Neuronal stem cell (in vitro differentiated cells): ENCODE data around the gene ITM2B.
"Not testable (repeated sequence)": the region's sequence is repeated elsewhere in the genome, so short reads cannot be mapped to it uniquely, and the experiment has no call there.

Source experiments
- DNase-seq: peaks from one replicate; pipeline ENCODE4 v3.0.0-alpha.2; 2013; ENCODE audit warnings: low spot score
- H2AFZ ChIP-seq: one replicate; pipeline ENCODE4 v1.6.1; 2013; ENCODE audit warnings: mild to moderate bottlenecking, low read length, inconsistent platforms
- H2AK5ac ChIP-seq: 2 replicates; pipeline ENCODE4 v1.6.1; 2013; ENCODE audit warnings: low read depth, mild to moderate bottlenecking, inconsistent platforms, low read length, moderate library complexity, mixed read lengths
- H2BK120ac ChIP-seq: 2 replicates; pipeline ENCODE4 v1.6.1; 2013; ENCODE audit warnings: low read depth, mild to moderate bottlenecking, inconsistent platforms, low read length, moderate library complexity, mixed read lengths
- H2BK12ac ChIP-seq: one replicate; pipeline ENCODE4 v1.6.1; 2013; ENCODE audit warnings: low read length, inconsistent platforms
- H2BK15ac ChIP-seq: 2 replicates; pipeline ENCODE4 v1.6.1; 2013; ENCODE audit warnings: mild to moderate bottlenecking, low read length, inconsistent platforms, mixed read lengths
- H2BK5ac ChIP-seq: one replicate; pipeline ENCODE4 v1.6.1; 2013; ENCODE audit warnings: inconsistent platforms, mild to moderate bottlenecking, low read length, moderate library complexity
- H3K14ac ChIP-seq: one replicate; pipeline ENCODE4 v1.6.1; 2013; ENCODE audit warnings: low read length, inconsistent platforms
- H3K18ac ChIP-seq: 2 replicates; pipeline ENCODE4 v1.6.1; 2013; ENCODE audit warnings: low read length, inconsistent platforms
- H3K23ac ChIP-seq: 2 replicates; pipeline ENCODE4 v1.6.1; 2013; ENCODE audit warnings: low read depth, mild to moderate bottlenecking, mixed read lengths, low read length, inconsistent platforms; ENCODE audit not compliant: poor library complexity
- H3K27ac ChIP-seq: replicated peaks from 3 replicates; pipeline ENCODE4 v1.5.1; 2013; ENCODE audit warnings: low read length, inconsistent platforms
- H3K27me3 ChIP-seq, 3 experiments: 2 replicates each; pipeline ENCODE4 v1.6.1; 2013; ENCODE audit warnings: low read length in 3 of 3, mild to moderate bottlenecking in 2 of 3, inconsistent platforms in 1 of 3, low read depth in 1 of 3, mixed read lengths in 1 of 3, moderate library complexity in 1 of 3; ENCODE audit not compliant: control insufficient read depth in 3 of 3, insufficient read depth in 3 of 3
- H3K36me3 ChIP-seq, 2 donors: replicated peaks in 1 of 2; 2 replicates each; pipeline ENCODE4 v1.6.1; 2013; ENCODE audit warnings: low read length in 2 of 2; ENCODE audit not compliant: control insufficient read depth in 2 of 2, insufficient read depth in 2 of 2
- H3K4ac ChIP-seq: 2 replicates; pipeline ENCODE4 v1.6.1; 2013; ENCODE audit warnings: inconsistent platforms, mild to moderate bottlenecking, low read length, moderate library complexity
- H3K4me1 ChIP-seq, 2 donors: 1 replicate in 1 of 2; 2 replicates in 1 of 2; pipeline ENCODE4 v1.6.1; 2013; ENCODE audit warnings: low read length in 2 of 2, low read depth in 1 of 2; ENCODE audit not compliant: control insufficient read depth in 2 of 2, insufficient read depth in 1 of 2
- H3K4me2 ChIP-seq: one replicate; pipeline ENCODE4 v1.6.1; 2013; ENCODE audit warnings: mild to moderate bottlenecking, low read length, inconsistent platforms; ENCODE audit not compliant: insufficient read depth, poor library complexity, severe bottlenecking
- H3K4me3 ChIP-seq, 2 donors: 2 replicates each; pipeline ENCODE4 v1.5.1; 2013; ENCODE audit warnings: low read length in 2 of 2, mild to moderate bottlenecking in 2 of 2, inconsistent platforms in 1 of 2, moderate library complexity in 1 of 2
- H3K79me1 ChIP-seq: one replicate; pipeline ENCODE4 v1.6.1; 2013; ENCODE audit warnings: low read depth, mild to moderate bottlenecking, inconsistent platforms, low read length, moderate library complexity
- H3K9ac ChIP-seq: one replicate; pipeline ENCODE4 v1.6.1; 2013; ENCODE audit warnings: mild to moderate bottlenecking, low read depth, low read length, inconsistent platforms; ENCODE audit not compliant: poor library complexity
- H3K9me3 ChIP-seq, 2 donors: replicated peaks in 1 of 2; 2 replicates each; pipeline versions ENCODE3 to v1.6.1; 2013; ENCODE audit warnings: low read length in 2 of 2, mild to moderate bottlenecking in 2 of 2, inconsistent platforms in 1 of 2, low read depth in 1 of 2, mixed read lengths in 1 of 2, moderate library complexity in 1 of 2; ENCODE audit not compliant: control insufficient read depth in 2 of 2, insufficient read depth in 1 of 2
- H4K8ac ChIP-seq: one replicate; pipeline ENCODE4 v1.6.1; 2013; ENCODE audit warnings: low read depth, mild to moderate bottlenecking, inconsistent platforms, low read length, moderate library complexity
- H4K91ac ChIP-seq: one replicate; pipeline ENCODE4 v1.6.1; 2013; ENCODE audit warnings: low read length, low read depth, mild to moderate bottlenecking, inconsistent platforms; ENCODE audit not compliant: poor library complexity
- WGBS, 2 donors: extraction: QIAGEN DNeasy Blood & Tissue Kit; methylation state at CpG; one replicate each; pipeline ENCODE4 v1.1.7; 2013; ENCODE audit warnings: missing lambda C conversion rate in 2 of 2, mixed read lengths in 1 of 2; ENCODE audit not compliant: insufficient read length in 2 of 2, insufficient replicate concordance in 1 of 2; ENCODE audit errors: extremely low coverage in 2 of 2; 5-methylcytosine and 5-hydroxymethylcytosine counted together

ITM2B gene

DNA sequence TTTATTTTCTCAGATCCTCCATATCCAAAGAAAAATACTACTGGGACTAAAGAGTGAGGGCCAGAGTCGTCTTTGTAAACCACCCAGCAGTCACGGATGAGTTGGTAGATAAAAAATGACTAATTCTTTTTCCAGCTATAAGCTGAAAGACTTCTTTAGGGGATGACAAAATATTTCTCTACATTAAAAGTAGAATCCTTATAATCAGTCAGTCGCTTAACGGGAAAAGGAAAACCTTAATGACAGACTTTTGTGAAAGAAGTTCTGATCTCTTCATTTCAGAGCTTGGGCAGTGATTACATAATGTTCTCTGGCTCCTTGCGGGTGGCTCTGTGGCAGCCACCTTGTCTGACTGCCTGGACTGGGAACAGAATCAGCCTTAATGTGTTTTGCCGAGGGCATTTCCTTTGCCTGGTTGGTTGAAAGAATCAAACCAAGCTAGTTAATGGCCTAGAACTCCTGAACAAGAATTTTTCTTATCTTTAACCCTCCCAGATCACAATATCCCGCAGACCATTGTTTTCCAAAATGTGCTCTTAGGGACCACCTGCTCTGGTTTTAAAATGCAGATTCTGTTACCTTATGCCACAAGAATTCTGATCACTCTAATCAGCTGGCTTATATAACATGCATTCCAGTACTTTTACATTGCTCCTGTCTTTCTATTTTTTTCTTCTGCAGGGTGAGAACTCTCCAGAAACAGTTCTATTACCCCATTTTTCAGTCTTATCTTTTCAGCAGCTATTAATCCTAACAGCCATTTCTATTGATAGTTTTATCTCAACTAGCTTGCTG is 2.5 kb downstream of the ITM2B start:
- Histone ChIP-seq H2BK12ac (no peak overlapping the region), H3K27me3 (no peaks in the 10 kb centered on the region), H3K4me3 (peak overlapping the region in 1 of 2 donors; percentile 95), H3K4me1 (peaks cover 4 to 30% of the 10 kb centered on the region in 2 donors), H3K14ac (no peak overlapping the region), H3K27ac (no peak overlapping the region), H3K4ac (no peak overlapping the region), H3K79me1 (no peaks in the 10 kb centered on the region), H2AK5ac (no peak overlapping the region), H3K9me3 (no peaks in the 10 kb centered on the region), H3K18ac (no peak overlapping the region), H4K8ac (no peak overlapping the region), H3K9ac (no peak overlapping the region), H3K23ac (no peak overlapping the region), H2AFZ (no peak overlapping the region), H2BK15ac (no peak overlapping the region), H4K91ac (no peak overlapping the region), H3K36me3 (peaks cover 0 to 16% of the 10 kb centered on the region in 2 donors), H2BK120ac (no peak overlapping the region), H2BK5ac (no peak overlapping the region), H3K4me2 (no peak overlapping the region)
- no peak for DNase-seq
- WGBS, 2 donors = no CpG with 5 or more reads among the region's 7 CpGs

DNA sequence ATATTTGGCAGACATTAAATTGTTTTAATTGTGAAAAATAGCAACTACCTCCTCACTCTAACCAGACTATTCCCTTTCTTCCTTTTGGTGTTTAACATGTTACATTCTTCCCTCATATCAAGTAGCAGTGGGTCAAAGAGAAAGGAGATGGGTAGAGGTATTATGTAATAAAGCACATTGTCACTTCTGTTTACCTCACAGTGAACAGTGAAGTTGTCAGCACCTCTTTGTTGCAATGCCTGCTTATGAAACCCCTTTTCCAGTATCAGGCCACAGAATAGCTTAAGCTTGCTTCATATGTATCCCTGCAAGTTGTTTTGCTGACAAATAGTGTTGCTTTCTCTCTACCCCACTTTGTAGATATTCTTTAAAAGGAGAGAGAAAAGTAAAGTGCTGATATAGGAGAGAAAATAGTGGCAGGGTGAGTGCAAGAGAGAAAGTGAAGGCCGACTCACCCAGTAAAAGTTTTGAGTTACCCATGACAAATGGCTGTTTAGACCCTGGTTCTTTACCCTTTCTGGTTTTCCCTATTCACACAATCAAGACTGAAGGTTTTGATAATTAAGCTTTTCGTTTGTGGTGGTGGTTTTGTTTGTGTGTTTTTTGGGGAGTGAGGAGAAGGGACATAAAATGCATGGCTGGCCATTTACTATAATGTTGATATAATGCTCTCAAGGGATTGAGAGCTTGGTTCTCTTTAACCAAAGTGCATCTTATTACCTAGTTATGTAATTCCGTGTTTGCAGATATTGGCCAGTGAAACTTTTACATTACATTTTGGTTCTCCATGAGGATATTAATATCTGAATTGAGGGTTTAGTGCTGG is 3.7 kb downstream of the ITM2B start:
- Histone ChIP-seq H3K4me1 (peaks cover 4 to 30% of the 10 kb centered on the region in 2 donors), H2AK5ac (no peak overlapping the region), H2BK5ac (no peak overlapping the region), H3K18ac (no peak overlapping the region), H3K27ac (no peak overlapping the region), H4K91ac (no peak overlapping the region), H2BK15ac (no peak overlapping the region), H3K4ac (no peak overlapping the region), H4K8ac (no peak overlapping the region), H3K36me3 (peaks cover 0 to 20% of the 10 kb centered on the region in 2 donors), H3K23ac (no peak overlapping the region), H3K4me3 (no peak overlapping the region), H2BK12ac (no peak overlapping the region), H2AFZ (no peak overlapping the region), H3K9ac (no peak overlapping the region), H3K9me3 (no peaks in the 10 kb centered on the region), H3K27me3 (no peaks in the 10 kb centered on the region), H3K79me1 (no peaks in the 10 kb centered on the region), H3K14ac (no peak overlapping the region), H2BK120ac (no peak overlapping the region), H3K4me2 (no peak overlapping the region)
- no peak for DNase-seq
- WGBS, 2 donors = 100% methylated on average over 1 of the region's 3 CpGs; no CpG with 5 or more reads in 1 of the 2 donors

- H3K27ac ChIP-seq, H2AFZ ChIP-seq, DNase-seq, H4K8ac ChIP-seq, H2BK120ac ChIP-seq, H3K9me3 ChIP-seq, H3K18ac ChIP-seq, H4K91ac ChIP-seq, H3K27me3 ChIP-seq, H3K4me2 ChIP-seq, H2AK5ac ChIP-seq, H3K14ac ChIP-seq, H3K4me3 ChIP-seq, H2BK5ac ChIP-seq, H2BK15ac ChIP-seq, H3K79me1 ChIP-seq, H2BK12ac ChIP-seq, H3K23ac ChIP-seq, H3K9ac ChIP-seq, H3K4ac ChIP-seq: not testable (repeated sequence)
- Histone ChIP-seq H3K4me1 (peaks cover 4 to 30% of the 10 kb centered on the region in 2 donors), H3K36me3 (peaks cover 0 to 33% of the 10 kb centered on the region in 2 donors)
- no CpG with 5 or more reads among the region's 6 CpGs for WGBS, 2 donors
Measured at GRCh38 chr13:48239369-48239768, 6.4 kb downstream of the ITM2B start.

GRCh38 chr13:48241651-48242050 is 8.6 kb downstream of the ITM2B start:
- Histone ChIP-seq H3K4me2 (no peak overlapping the region), H3K9ac (no peak overlapping the region), H3K27me3 (no peaks in the 10 kb centered on the region), H2AK5ac (no peak overlapping the region), H3K18ac (no peak overlapping the region), H3K4me1 (peaks cover under 1 to 10% of the 10 kb centered on the region in 2 donors), H2BK15ac (no peak overlapping the region), H3K23ac (no peak overlapping the region), H2BK5ac (no peak overlapping the region), H3K9me3 (no peaks in the 10 kb centered on the region), H4K91ac (no peak overlapping the region), H3K4me3 (no peak overlapping the region), H2BK120ac (no peak overlapping the region), H3K4ac (no peak overlapping the region), H3K36me3 (peaks cover 0 to 33% of the 10 kb centered on the region in 2 donors), H3K14ac (no peak overlapping the region), H2BK12ac (no peak overlapping the region), H3K79me1 (no peaks in the 10 kb centered on the region), H3K27ac (no peak overlapping the region), H4K8ac (no peak overlapping the region), H2AFZ (no peak overlapping the region)
- no CpG with 5 or more reads among the region's 4 CpGs for WGBS, 2 donors
- DNase-seq = no peak
